Body of pancreas (tissue), 4 donors: ENCODE results near the gene APOBR. TPM values are rescaled to one million over a fixed set of nuclear protein-coding genes. Genes with fewer than 3 reads are reported as not detected.
A peak's percentile ranks its signal among the peaks of the same experiment; 100 is the strongest.

Experiments
- ATAC-seq: fragments of 150-250 bp; one replicate; pipeline ENCODE4 v1.9.1; 2016
- DNase-seq, 4 donors: peaks; one replicate each; pipeline ENCODE4 v3.0.0-alpha.2; 2019
- H3K27ac ChIP-seq, 4 donors: fragments of 200-600 bp; sonication (generic); 1 replicate in 3 of 4; 2 replicates in 1 of 4; pipeline versions ENCODE4 v1.5.1 to v1.6.1; 2016 to 2019; ENCODE audit warnings: mild to moderate bottlenecking in 1 of 4, mixed read lengths in 1 of 4, moderate library complexity in 1 of 4
- H3K27me3 ChIP-seq, 2 donors: fragments of 200-600 bp; sonication (generic); one replicate each; pipeline ENCODE4 v1.6.0; 2016; ENCODE audit warnings: mild to moderate bottlenecking in 1 of 2
- H3K36me3 ChIP-seq, 2 donors: fragments of 200-600 bp; sonication (generic); replicated peaks in 1 of 2; 2 replicates each; pipeline ENCODE4 v1.5.1; 2016; ENCODE audit warnings: low read depth in 2 of 2; ENCODE audit not compliant: insufficient read depth in 1 of 2
- H3K4me1 ChIP-seq: fragments of 200-600 bp; sonication (generic); one replicate; pipeline ENCODE4 v1.6.0; 2016
- H3K4me3 ChIP-seq, 2 donors: fragments of 200-600 bp; sonication (generic); 1 replicate in 1 of 2; 2 replicates in 1 of 2; pipeline ENCODE4 v1.5.1; 2016 to 2019
- H3K9me3 ChIP-seq, 3 donors: fragments of 200-600 bp; sonication (generic); 1 replicate in 2 of 3; 2 replicates in 1 of 3; pipeline ENCODE4 v1.5.1; 2016
- POLR2A ChIP-seq, 3 donors: fragments of 450-650 bp; IDR thresholded peaks; one replicate each; pipeline ENCODE4 v1.6.1; 2016; ENCODE audit warnings: antibody characterized with exemption in 3 of 3, mild to moderate bottlenecking in 2 of 3
- WGBS, 2 donors: methylation state at CpG; one replicate each; pipeline ENCODE4 v1.1.5; 2017; 5-methylcytosine and 5-hydroxymethylcytosine counted together
- intact Hi-C: fragments of 100-400 bp; cut with DNase I; formaldehyde crosslinking; loops from one replicate; pipeline ENCODE4 v1.15.1; 2023
- total RNA-seq, 2 donors: library from RNA; depleted of rRNA; stranded (reverse); fragments of >200 nt; gene quantifications; one replicate each; pipeline ENCODE4 v1.1.0, GENCODE V29; 2016
- TF ChIP-seq, protein P1 (sequence below), 7 experiments: fragments of 450-650 bp in 4 of 7; fragments of 200-600 bp in 3 of 7; sonication (generic) in 3 of 7; IDR thresholded peaks; one replicate each; pipeline ENCODE4 v1.5.1; 2016 to 2019; ENCODE audit warnings: antibody characterized with exemption in 7 of 7

The APOBR gene
- total RNA-seq, 2 donors from 2014 or later = 1.0 to 2.0 TPM

DNA sequence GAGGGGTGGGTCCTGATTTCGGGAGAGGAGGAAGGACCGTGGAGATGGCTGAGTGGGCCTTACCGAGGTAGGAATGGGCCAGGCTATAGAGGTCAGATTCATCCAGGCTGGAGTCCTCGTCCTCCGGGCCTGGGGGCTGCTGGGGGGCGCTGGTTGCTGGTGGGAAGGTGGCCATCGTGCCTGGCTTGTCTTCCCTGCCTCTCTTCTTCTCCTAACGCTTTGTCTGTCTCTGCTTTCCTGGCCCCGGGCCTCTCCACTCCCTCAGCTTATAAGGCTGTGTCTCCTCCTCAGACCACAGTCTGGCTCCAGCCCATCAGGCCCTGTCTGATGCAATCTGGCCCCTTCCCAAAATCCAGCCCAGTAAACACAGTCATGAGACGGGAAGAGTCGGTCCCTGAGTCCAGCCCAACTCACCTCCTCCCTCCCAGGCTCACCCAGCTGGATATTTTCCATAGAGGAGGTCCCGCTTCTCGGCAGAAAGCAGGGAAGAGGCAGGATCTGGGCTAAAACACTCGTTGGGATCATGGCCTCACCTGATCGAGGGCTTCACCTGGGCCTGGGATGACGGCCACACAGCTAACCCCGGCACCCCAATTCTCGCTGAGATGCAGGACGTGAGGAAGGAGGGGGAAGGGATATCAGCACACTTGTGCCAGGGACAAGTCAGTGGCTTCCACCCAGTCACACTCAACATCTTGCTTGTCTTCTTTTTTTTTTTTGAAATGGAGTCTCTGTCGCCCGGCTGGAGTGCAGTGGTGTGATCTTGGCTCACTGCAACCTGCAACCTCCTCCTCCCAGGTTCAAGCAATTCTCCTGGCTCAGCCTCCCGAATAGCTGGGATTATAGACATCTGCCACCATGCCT is 44.5 kb downstream of the APOBR start, which contains the start of gene NUPR1:
NUPR1 (minus strand) TSS at position 242 of the 864 bp plus-strand sequence; CDS start at position 175, 67 bp downstream.
- H3K4me3 ChIP-seq = peak within 1 kb of the TSS; percentile 13 to 16
- H3K36me3 ChIP-seq = no peaks in the 10 kb centered on the region
- H3K27ac ChIP-seq = peak within 1 kb of the TSS; percentile 78 to 93 (median 90)
- no peaks in the 10 kb centered on the region for H3K9me3 ChIP-seq
- TF ChIP-seq, protein P1, sequence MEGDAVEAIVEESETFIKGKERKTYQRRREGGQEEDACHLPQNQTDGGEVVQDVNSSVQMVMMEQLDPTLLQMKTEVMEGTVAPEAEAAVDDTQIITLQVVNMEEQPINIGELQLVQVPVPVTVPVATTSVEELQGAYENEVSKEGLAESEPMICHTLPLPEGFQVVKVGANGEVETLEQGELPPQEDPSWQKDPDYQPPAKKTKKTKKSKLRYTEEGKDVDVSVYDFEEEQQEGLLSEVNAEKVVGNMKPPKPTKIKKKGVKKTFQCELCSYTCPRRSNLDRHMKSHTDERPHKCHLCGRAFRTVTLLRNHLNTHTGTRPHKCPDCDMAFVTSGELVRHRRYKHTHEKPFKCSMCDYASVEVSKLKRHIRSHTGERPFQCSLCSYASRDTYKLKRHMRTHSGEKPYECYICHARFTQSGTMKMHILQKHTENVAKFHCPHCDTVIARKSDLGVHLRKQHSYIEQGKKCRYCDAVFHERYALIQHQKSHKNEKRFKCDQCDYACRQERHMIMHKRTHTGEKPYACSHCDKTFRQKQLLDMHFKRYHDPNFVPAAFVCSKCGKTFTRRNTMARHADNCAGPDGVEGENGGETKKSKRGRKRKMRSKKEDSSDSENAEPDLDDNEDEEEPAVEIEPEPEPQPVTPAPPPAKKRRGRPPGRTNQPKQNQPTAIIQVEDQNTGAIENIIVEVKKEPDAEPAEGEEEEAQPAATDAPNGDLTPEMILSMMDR (IDR thresholded peaks at IDR 0.05) = no peak
- TF ChIP-seq POLR2A (IDR thresholded peaks at IDR 0.05) = peak; percentile 86 to 97 (median 95)
- peak; percentile 95 for ATAC-seq
- H3K4me1 ChIP-seq = peaks cover 47% of the 10 kb centered on the region
- DNase-seq = peak; percentile 96 to 99 (median 98)
- intact Hi-C loops = loop anchor here (5.0 kb wide), 1 partner anchor 42 kb away; no protein-coding TSS in a partner anchor
- no peaks in the 10 kb centered on the region for H3K27me3 ChIP-seq
- 11 to 12% methylated on average over 18 to 22 of the region's 22 CpGs for WGBS, 2 donors

DNA sequence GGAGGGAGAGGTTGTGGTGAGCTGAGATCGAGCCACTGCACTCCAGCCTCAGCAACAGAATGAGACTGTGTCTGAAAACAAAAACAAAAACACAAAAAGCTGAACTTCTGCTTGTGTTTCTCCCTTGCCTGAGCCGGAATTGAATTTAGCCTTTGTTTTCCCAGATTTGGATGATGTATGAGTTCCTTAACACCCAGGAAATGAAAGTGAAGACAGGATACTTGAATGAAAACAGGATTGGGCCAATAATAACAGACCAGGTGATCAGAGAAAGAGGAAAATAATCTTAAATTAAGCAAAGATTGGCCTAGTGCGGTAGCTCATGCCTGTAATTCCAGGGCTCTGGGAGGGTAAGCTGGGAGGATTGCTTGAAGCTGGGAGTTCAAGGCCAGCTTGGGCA is 45.9 kb downstream of the APOBR start:
- Histone ChIP-seq H3K27ac (peak overlapping the region in 1 of 4 donors; percentile 90), H3K4me1 (peaks cover 35% of the 10 kb centered on the region), H3K4me3 (no peak overlapping the region), H3K27me3 (no peaks in the 10 kb centered on the region), H3K36me3 (no peaks in the 10 kb centered on the region), H3K9me3 (no peaks in the 10 kb centered on the region)
- ATAC-seq (no peak), DNase-seq (no peak)
- WGBS, 2 donors = 76 to 80% methylated on average over 3 of the region's 3 CpGs
- no peak for TF ChIP-seq POLR2A (IDR thresholded peaks at IDR 0.05)
- TF ChIP-seq, protein P1 (IDR thresholded peaks at IDR 0.05) = no peak
- intact Hi-C loops = no loop called here

DNA sequence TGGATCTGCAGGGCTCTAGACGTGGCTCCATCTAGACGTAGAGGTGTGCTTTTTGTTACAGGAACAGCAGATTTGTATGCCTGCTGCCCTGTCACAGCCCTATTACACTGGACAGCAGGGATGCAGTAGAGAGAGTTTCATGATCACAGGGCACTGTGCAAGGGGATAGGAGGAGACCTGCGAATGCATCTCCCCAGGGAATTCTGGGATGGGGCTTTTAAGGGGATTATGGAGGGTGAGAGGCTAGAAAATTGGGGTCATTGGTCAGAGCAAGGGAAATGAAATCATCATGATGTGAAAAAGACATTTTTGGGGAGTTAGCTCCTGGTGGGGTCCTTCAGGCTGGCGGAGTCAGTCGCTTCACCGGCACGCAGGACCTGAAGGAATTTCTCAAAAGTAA is 48.2 kb downstream of the APOBR start:
- 70 to 86% methylated on average over 7 of the region's 7 CpGs for WGBS, 2 donors
- Histone ChIP-seq H3K36me3 (no peaks in the 10 kb centered on the region), H3K4me3 (no peak overlapping the region), H3K9me3 (no peaks in the 10 kb centered on the region), H3K27me3 (no peaks in the 10 kb centered on the region), H3K27ac (peak overlapping the region in 1 of 4 donors; percentile 67), H3K4me1 (peaks cover 26% of the 10 kb centered on the region)
- no peak for DNase-seq
- ATAC-seq = no peak
- intact Hi-C loops = no loop called here
- TF ChIP-seq, protein P1 (IDR thresholded peaks at IDR 0.05) = no peak
- no peak for TF ChIP-seq POLR2A (IDR thresholded peaks at IDR 0.05)

DNA sequence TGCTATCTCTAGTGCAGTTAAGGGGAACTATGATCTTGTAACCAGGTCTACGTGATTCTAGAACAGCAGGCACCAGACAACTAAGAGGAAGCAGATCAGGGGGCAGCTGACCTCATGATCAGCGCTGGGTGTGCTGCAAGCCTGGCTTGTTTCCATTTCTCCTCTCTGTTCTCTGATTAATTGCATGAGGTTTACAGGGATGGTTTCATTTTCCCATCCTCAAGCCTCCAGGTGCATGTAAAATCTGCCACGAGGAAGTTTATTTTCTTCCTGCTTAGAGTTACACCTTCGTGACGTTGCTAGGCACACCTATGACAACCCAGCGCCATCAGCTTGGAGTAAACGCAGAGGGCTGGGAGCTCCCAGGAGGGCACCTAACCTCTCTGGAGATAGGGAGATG is 48.6 kb downstream of the APOBR start:
- H3K36me3 ChIP-seq = no peaks in the 10 kb centered on the region
- H3K4me3 ChIP-seq = no peak overlapping the region
- H3K4me1 ChIP-seq = peaks cover 26% of the 10 kb centered on the region
- no peaks in the 10 kb centered on the region for H3K9me3 ChIP-seq
- H3K27ac ChIP-seq = peak overlapping the region in 1 of 4 donors; percentile 67
- ATAC-seq (no peak), DNase-seq (peak in 3 of 4 donors; percentile 31 to 72 (median 41))
- intact Hi-C loops = no loop called here
- no peaks in the 10 kb centered on the region for H3K27me3 ChIP-seq
- TF ChIP-seq, protein P1 (IDR thresholded peaks at IDR 0.05) = no peak
- no peak for TF ChIP-seq POLR2A (IDR thresholded peaks at IDR 0.05)
- WGBS, 2 donors = 38 to 65% methylated on average over 7 of the region's 7 CpGs
